Fibroblast of villous mesenchyme (primary cell): ENCODE measurements around the gene KHDC4. TPM values are rescaled to one million over a fixed set of nuclear protein-coding genes. Genes with fewer than 3 reads are reported as not detected.

Source experiments
- DNase-seq: peaks from one replicate; pipeline ENCODE4 v3.0.0-alpha.2; 2010; ENCODE audit warnings: low read depth
- H3K4me3 ChIP-seq: 2 replicates; pipeline ENCODE4 v1.5.1; 2011; ENCODE audit warnings: low read depth, mild to moderate bottlenecking, low read length
- CTCF ChIP-seq: IDR thresholded peaks from 2 replicates; pipeline ENCODE4 v1.5.1; 2012; ENCODE audit warnings: low read depth, mild to moderate bottlenecking, low read length; ENCODE audit not compliant: insufficient read depth
- total RNA-seq: library from RNA; depleted of rRNA; stranded (reverse); fragments of >200 nt; gene quantifications from 2 replicates; pipeline ENCODE4 v1.2.3, GENCODE V29; 2012

Gene KHDC4
- total RNA-seq = 23.8 and 42.7 TPM in 2 replicates

GRCh38 chr1:155934097-155934935 is at the start of gene KHDC4:
KHDC4 (minus strand) TSS chr1:155934413; CDS start chr1:155934373, 40 bp downstream.
- TF ChIP-seq CTCF = no peak
- peak; percentile 99 for DNase-seq
- H3K4me3 ChIP-seq = peak within 1 kb of the TSS; percentile 93

GRCh38 chr1:155983191-155984024 is 49.2 kb upstream of the KHDC4 start:
- TF ChIP-seq CTCF = no peak

GRCh38 chr1:155982106-155982505 is 47.9 kb upstream of the KHDC4 start:
- peak overlapping the region; percentile 89 for H3K4me3 ChIP-seq
- no peak for TF ChIP-seq CTCF
- DNase-seq = no peak

More at GRCh38 chr1:155983191-155984024, 49.2 kb upstream of the KHDC4 start:
- peak overlapping the region; percentile 89 for H3K4me3 ChIP-seq
- peak; percentile 99 for DNase-seq

- peak overlapping the region; percentile 89 for H3K4me3 ChIP-seq
- peak; percentile 92 for DNase-seq
- no peak for TF ChIP-seq CTCF
Observed at GRCh38 chr1:155981266-155982088, 47.3 kb upstream of the KHDC4 start.

GRCh38 chr1:155979597-155980343 is 45.6 kb upstream of the KHDC4 start:
- peak overlapping the region; percentile 89 for H3K4me3 ChIP-seq
- no peak for TF ChIP-seq CTCF
- DNase-seq = no peak
